ENCODE data around the gene ZC2HC1C. TPM values are rescaled to one million over a fixed set of nuclear protein-coding genes. Genes with fewer than 3 reads are reported as not detected.
A peak's percentile ranks its signal among the peaks of the same experiment; 100 is the strongest.

The ZC2HC1C gene
- polyA plus RNA-seq, 1 donor (not counting 4 experiments of a cell fraction or from before 2014, with no cell fraction given) = 0.68 TPM

DNA sequence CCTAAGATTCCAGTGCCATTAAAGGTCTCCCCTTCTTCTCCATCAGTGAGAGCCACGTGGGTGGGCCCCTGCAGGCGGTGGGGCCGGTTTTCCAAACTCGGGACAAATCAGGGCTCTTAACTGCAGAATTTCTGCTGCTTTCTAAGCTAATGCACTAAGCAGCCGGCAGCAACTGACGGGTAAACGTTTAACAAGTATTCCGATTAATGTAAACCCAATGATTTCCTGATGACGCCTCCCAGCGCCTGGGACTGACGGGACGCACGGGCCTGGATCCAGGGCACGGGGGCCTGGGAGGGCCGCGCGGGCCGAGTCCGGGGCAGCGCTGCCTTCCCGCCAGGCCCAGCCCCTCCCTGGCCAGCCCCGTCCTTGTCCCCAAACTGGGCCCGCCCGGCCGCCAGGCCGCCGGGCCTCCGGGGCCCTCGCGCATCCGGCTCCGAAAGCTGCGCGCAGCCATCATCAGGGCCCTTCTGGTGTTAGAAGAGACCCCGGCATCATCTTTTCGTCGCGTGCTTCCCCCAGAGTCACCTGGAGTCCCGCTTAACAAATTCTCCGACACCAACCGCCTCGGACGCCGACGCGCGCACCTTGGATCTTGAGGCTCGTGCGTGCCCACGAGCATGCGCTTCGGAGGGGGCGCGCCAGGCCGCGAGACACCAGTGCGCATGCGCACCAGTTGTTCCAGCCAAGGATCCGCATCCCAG lies 18.4 kb upstream of the ZC2HC1C start, which contains the start of gene MLH3:
TSS of gene MLH3 (minus strand) at position 616 of the 704 bp plus-strand sequence. CDS start 1,812 bp downstream, outside the sequence.
- FAIRE-seq = peak; percentile 39
- Histone ChIP-seq H3K9me1 (ENCODE audit: control insufficient read depth, extremely low read depth, insufficient read depth, low read length) (no peaks in the 10 kb centered on the region), H3K9ac (ENCODE audit: control insufficient read depth, extremely low read depth, insufficient read depth, low read length) (peak within 1 kb of the TSS; percentile 66), H3K27me3 (ENCODE audit: control insufficient read depth, extremely low read depth, insufficient read depth, low read length) (no peaks in the 10 kb centered on the region), H3K79me2 (ENCODE audit: control insufficient read depth, insufficient read depth, low read length) (peaks cover 3% of the 10 kb centered on the region), H2AFZ (ENCODE audit: control insufficient read depth, low read length) (peak within 1 kb of the TSS; percentile 34), H3K27ac (ENCODE audit: control insufficient read depth, insufficient read depth, low read length) (peak within 1 kb of the TSS; percentile 40), H3K4me3 (ENCODE audit: control insufficient read depth in 2 of 3, extremely low read depth in 1 of 3, insufficient read depth in 2 of 3, low read depth in 1 of 3, low read length in 3 of 3) (peak within 1 kb of the TSS; percentile 40 to 66 (median 52)), H3K9me3 (ENCODE audit: control insufficient read depth, low read depth, low read length) (no peaks in the 10 kb centered on the region), H3K4me1 (ENCODE audit: control insufficient read depth, extremely low read depth, insufficient read depth, low read length) (peaks cover 20% of the 10 kb centered on the region), H4K20me1 (ENCODE audit: control insufficient read depth, extremely low read depth, insufficient read depth, low read length) (no peaks in the 10 kb centered on the region), H3K36me3 (ENCODE audit: control insufficient read depth in 2 of 2, extremely low read depth in 1 of 2, insufficient read depth in 2 of 2, low read length in 2 of 2) (peaks cover 3 to 8% of the 10 kb centered on the region in 2 experiments), H3K4me2 (ENCODE audit: control insufficient read depth, extremely low read depth, insufficient read depth, low read depth, low read length) (peak within 1 kb of the TSS; percentile 84)
- DNase-seq (ENCODE audit: low read depth, low spot score) = no peak
- TF ChIP-seq, protein P1, sequence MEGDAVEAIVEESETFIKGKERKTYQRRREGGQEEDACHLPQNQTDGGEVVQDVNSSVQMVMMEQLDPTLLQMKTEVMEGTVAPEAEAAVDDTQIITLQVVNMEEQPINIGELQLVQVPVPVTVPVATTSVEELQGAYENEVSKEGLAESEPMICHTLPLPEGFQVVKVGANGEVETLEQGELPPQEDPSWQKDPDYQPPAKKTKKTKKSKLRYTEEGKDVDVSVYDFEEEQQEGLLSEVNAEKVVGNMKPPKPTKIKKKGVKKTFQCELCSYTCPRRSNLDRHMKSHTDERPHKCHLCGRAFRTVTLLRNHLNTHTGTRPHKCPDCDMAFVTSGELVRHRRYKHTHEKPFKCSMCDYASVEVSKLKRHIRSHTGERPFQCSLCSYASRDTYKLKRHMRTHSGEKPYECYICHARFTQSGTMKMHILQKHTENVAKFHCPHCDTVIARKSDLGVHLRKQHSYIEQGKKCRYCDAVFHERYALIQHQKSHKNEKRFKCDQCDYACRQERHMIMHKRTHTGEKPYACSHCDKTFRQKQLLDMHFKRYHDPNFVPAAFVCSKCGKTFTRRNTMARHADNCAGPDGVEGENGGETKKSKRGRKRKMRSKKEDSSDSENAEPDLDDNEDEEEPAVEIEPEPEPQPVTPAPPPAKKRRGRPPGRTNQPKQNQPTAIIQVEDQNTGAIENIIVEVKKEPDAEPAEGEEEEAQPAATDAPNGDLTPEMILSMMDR (optimal IDR thresholded peaks at IDR 0.05 in 1 of 3, IDR thresholded peaks at IDR 0.05 in 1 of 3, conservative IDR thresholded peaks at IDR 0.05 in 1 of 3; ENCODE audit: extremely low read depth in 1 of 3, insufficient read depth in 2 of 3, low read length in 3 of 3) = peak in 1 of 3 experiments; percentile 14
- TF ChIP-seq EZH2 (IDR thresholded peaks at IDR 0.05; ENCODE audit: low read length) = no peak
- dilution Hi-C loops (cut with MboI; ENCODE audit: extremely low pct_ligation_motif_present, low sequenced_read_pairs) = no loop called here

DNA sequence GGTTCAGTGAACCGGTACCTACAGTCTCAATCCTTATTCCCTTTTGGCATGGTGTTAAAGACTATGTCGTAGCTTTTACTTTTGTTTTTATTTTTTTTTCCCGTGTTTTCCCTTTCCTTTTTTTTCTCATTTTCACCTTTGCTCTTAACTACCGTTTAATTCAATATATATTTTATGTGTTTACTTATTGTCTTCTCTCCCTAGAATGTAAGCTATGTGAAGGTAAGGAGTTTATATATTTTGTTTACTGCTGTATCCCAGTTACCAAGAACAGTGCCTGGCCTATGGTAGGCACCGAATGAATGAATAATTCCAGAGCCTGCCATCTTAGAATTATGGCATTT lies 17.9 kb upstream of the ZC2HC1C start:
- no peaks in the 10 kb centered on the region for H3K9me3 ChIP-seq (ENCODE audit: control insufficient read depth, low read depth, low read length)
- H3K27ac ChIP-seq (ENCODE audit: control insufficient read depth, insufficient read depth, low read length) = peak overlapping the region; percentile 40
- H3K4me1 ChIP-seq (ENCODE audit: control insufficient read depth, extremely low read depth, insufficient read depth, low read length) = peaks cover 20% of the 10 kb centered on the region
- no peaks in the 10 kb centered on the region for H4K20me1 ChIP-seq (ENCODE audit: control insufficient read depth, extremely low read depth, insufficient read depth, low read length)
- no peaks in the 10 kb centered on the region for H3K27me3 ChIP-seq (ENCODE audit: control insufficient read depth, extremely low read depth, insufficient read depth, low read length)
- H3K9ac ChIP-seq (ENCODE audit: control insufficient read depth, extremely low read depth, insufficient read depth, low read length) = peak overlapping the region; percentile 66
- peaks cover 3 to 8% of the 10 kb centered on the region in 2 experiments for H3K36me3 ChIP-seq (ENCODE audit: control insufficient read depth in 2 of 2, extremely low read depth in 1 of 2, insufficient read depth in 2 of 2, low read length in 2 of 2)
- dilution Hi-C loops (cut with MboI; ENCODE audit: extremely low pct_ligation_motif_present, low sequenced_read_pairs) = no loop called here
- DNase-seq (ENCODE audit: low read depth, low spot score) = no peak
- TF ChIP-seq EZH2 (IDR thresholded peaks at IDR 0.05; ENCODE audit: low read length) = no peak
- TF ChIP-seq, protein P1 (optimal IDR thresholded peaks at IDR 0.05 in 1 of 3, IDR thresholded peaks at IDR 0.05 in 1 of 3, conservative IDR thresholded peaks at IDR 0.05 in 1 of 3; ENCODE audit: extremely low read depth in 1 of 3, insufficient read depth in 2 of 3, low read length in 3 of 3) = no peak
- H3K4me3 ChIP-seq (ENCODE audit: control insufficient read depth in 2 of 3, extremely low read depth in 1 of 3, insufficient read depth in 2 of 3, low read depth in 1 of 3, low read length in 3 of 3) = peak overlapping the region; percentile 40 to 66 (median 52)
- H3K9me1 ChIP-seq (ENCODE audit: control insufficient read depth, extremely low read depth, insufficient read depth, low read length) = no peaks in the 10 kb centered on the region
- peak overlapping the region; percentile 84 for H3K4me2 ChIP-seq (ENCODE audit: control insufficient read depth, extremely low read depth, insufficient read depth, low read depth, low read length)
- H3K79me2 ChIP-seq (ENCODE audit: control insufficient read depth, insufficient read depth, low read length) = peaks cover 3% of the 10 kb centered on the region
- peak overlapping the region; percentile 34 for H2AFZ ChIP-seq (ENCODE audit: control insufficient read depth, low read length)
- FAIRE-seq = no peak
